Muscle of leg (tissue), 16 donors: ENCODE results near the gene RIPPLY3. TPM values are rescaled to one million over a fixed set of nuclear protein-coding genes. Genes with fewer than 3 reads are reported as not detected.

Experiments
- DNase-seq: peaks from one replicate; pipeline ENCODE4 v3.0.0; 2013
- H3K27ac ChIP-seq: one replicate; pipeline ENCODE4 v1.5.1; 2013; ENCODE audit warnings: mild to moderate bottlenecking, low read length, control low read depth
- H3K27me3 ChIP-seq: one replicate; pipeline ENCODE4 v1.6.1; 2013; ENCODE audit warnings: low read length; ENCODE audit not compliant: control insufficient read depth, insufficient read depth
- H3K36me3 ChIP-seq: one replicate; pipeline ENCODE4 v1.6.1; 2013; ENCODE audit warnings: low read length; ENCODE audit not compliant: control insufficient read depth, insufficient read depth
- H3K4me1 ChIP-seq: one replicate; pipeline ENCODE4 v1.6.1; 2013; ENCODE audit warnings: low read length; ENCODE audit not compliant: control insufficient read depth, insufficient read depth
- H3K4me3 ChIP-seq: one replicate; pipeline ENCODE4 v1.5.1; 2013; ENCODE audit warnings: low read length, control low read depth
- H3K9me3 ChIP-seq: replicated peaks from 2 replicates; pipeline ENCODE4 v1.6.1; 2013; ENCODE audit warnings: low read depth, low read length; ENCODE audit not compliant: control insufficient read depth
- WGBS: methylation state at CpG from one replicate; pipeline ENCODE4 v1.1.5; 2013; ENCODE audit warnings: missing lambda C conversion rate; ENCODE audit not compliant: insufficient coverage; 5-methylcytosine and 5-hydroxymethylcytosine counted together
- long read RNA-seq, 11 donors: transcript quantifications; one replicate each; lab custom pipeline, GENCODE V29; 2026
- polyA plus RNA-seq, 8 donors: library from polyadenylated mRNA; unstranded; fragments of 120-200 nt; gene quantifications; one replicate each; pipeline versions ENCODE4 v1.2.1 to v1.2.3, GENCODE V29; 2013; ENCODE audit warnings: inconsistent platforms in 1 of 8, low replicate concordance in 1 of 8; ENCODE audit not compliant: insufficient read length in 8 of 8, insufficient read depth in 1 of 8
- total RNA-seq: library from RNA; stranded (reverse); fragments of 120-200 nt; gene quantifications from one replicate; pipeline ENCODE4 v1.2.4, GENCODE V29; 2013

Gene RIPPLY3
- total RNA-seq (0.09 TPM), polyA plus RNA-seq (under 1 TPM; 0.09 to 0.50 (median 0.18) TPM)
- long read RNA-seq, donor 1 = 0 reads
- long read RNA-seq, donor 2 = 0 reads
- long read RNA-seq, donor 3 = 0 reads
- long read RNA-seq, donor 4 = 0 reads
- long read RNA-seq, donor 5 = 0 reads
- long read RNA-seq, donor 6 = 0 reads
- long read RNA-seq, donor 7 = 0 reads
- long read RNA-seq, donor 8 = 0 reads
- long read RNA-seq, donor 9 = 0 reads
- long read RNA-seq, donor 10 = 0 reads
- long read RNA-seq, donor 11 = 0 reads

- peak within 1 kb of the TSS; percentile 32 for H3K4me3 ChIP-seq
- DNase-seq = peak; percentile 34
- WGBS = 2% methylated on average over 85 of the region's 87 CpGs
- H3K27ac ChIP-seq = no peak within 1 kb of the TSS
- H3K27me3 ChIP-seq = peaks cover 49% of the 10 kb centered on the region
- H3K36me3 ChIP-seq = no peaks in the 10 kb centered on the region
- no peaks in the 10 kb centered on the region for H3K9me3 ChIP-seq
- H3K4me1 ChIP-seq = peaks cover 13% of the 10 kb centered on the region
Observed at GRCh38 chr21:37006486-37007291, at the start of gene RIPPLY3. RIPPLY3 (plus strand) TSS chr21:37006702; CDS start chr21:37006773, 71 bp downstream.

GRCh38 chr21:36959020-36959835 lies 47.3 kb upstream of the RIPPLY3 start:
- 92% methylated on average over 15 of the region's 17 CpGs for WGBS
- Histone ChIP-seq H3K27ac (no peak overlapping the region), H3K27me3 (no peaks in the 10 kb centered on the region)

GRCh38 chr21:36960676-36961284 lies 45.7 kb upstream of the RIPPLY3 start:
- Histone ChIP-seq H3K27me3 (no peaks in the 10 kb centered on the region), H3K4me3 (no peak overlapping the region), H3K9me3 (no peaks in the 10 kb centered on the region), H3K27ac (no peak overlapping the region), H3K36me3 (peaks cover 16% of the 10 kb centered on the region), H3K4me1 (peaks cover 4% of the 10 kb centered on the region)
- WGBS = 67% methylated on average over 1 of the region's 8 CpGs
- no peak for DNase-seq

More at GRCh38 chr21:36959020-36959835, 47.3 kb upstream of the RIPPLY3 start:
- Histone ChIP-seq H3K36me3 (peaks cover 16% of the 10 kb centered on the region), H3K4me1 (no peaks in the 10 kb centered on the region), H3K9me3 (no peaks in the 10 kb centered on the region), H3K4me3 (no peak overlapping the region)
- no peak for DNase-seq

GRCh38 chr21:36962098-36962780 lies 44.3 kb upstream of the RIPPLY3 start:
- H3K4me1 ChIP-seq = peaks cover 11% of the 10 kb centered on the region
- peaks cover 16% of the 10 kb centered on the region for H3K36me3 ChIP-seq
- H3K27me3 ChIP-seq = no peaks in the 10 kb centered on the region
- no peak for DNase-seq
- H3K9me3 ChIP-seq = no peaks in the 10 kb centered on the region
- 63% methylated on average over 7 of the region's 11 CpGs for WGBS
- H3K4me3 ChIP-seq = no peak overlapping the region
- H3K27ac ChIP-seq = no peak overlapping the region

GRCh38 chr21:36964398-36964797 lies 42.1 kb upstream of the RIPPLY3 start:
- H3K4me3 ChIP-seq = no peak overlapping the region
- no peak overlapping the region for H3K27ac ChIP-seq
- H3K27me3 ChIP-seq = no peaks in the 10 kb centered on the region
- H3K36me3 ChIP-seq = peaks cover 9% of the 10 kb centered on the region
- 70% methylated on average over 3 of the region's 4 CpGs for WGBS
- H3K9me3 ChIP-seq = no peaks in the 10 kb centered on the region
- peaks cover 18% of the 10 kb centered on the region for H3K4me1 ChIP-seq
- no peak for DNase-seq

- Histone ChIP-seq H3K27me3 (no peaks in the 10 kb centered on the region), H3K36me3 (peaks cover 10% of the 10 kb centered on the region), H3K9me3 (no peaks in the 10 kb centered on the region), H3K4me3 (no peak overlapping the region), H3K4me1 (peaks cover 18% of the 10 kb centered on the region), H3K27ac (peak overlapping the region; percentile 72)
- no peak for DNase-seq
- 76% methylated on average over 6 of the region's 8 CpGs for WGBS
Observed at GRCh38 chr21:36964827-36965719, 41.4 kb upstream of the RIPPLY3 start.

- H3K27ac ChIP-seq = peak overlapping the region; percentile 72
- H3K36me3 ChIP-seq = peaks cover 7% of the 10 kb centered on the region
- H3K27me3 ChIP-seq = no peaks in the 10 kb centered on the region
- DNase-seq = no peak
- H3K9me3 ChIP-seq = no peaks in the 10 kb centered on the region
- H3K4me3 ChIP-seq = peak overlapping the region; percentile 61
- peaks cover 18% of the 10 kb centered on the region for H3K4me1 ChIP-seq
- 60% methylated on average over 1 of the region's 10 CpGs for WGBS
Observed at GRCh38 chr21:36965720-36966065, 40.8 kb upstream of the RIPPLY3 start.

- Histone ChIP-seq H3K36me3 (peaks cover 3% of the 10 kb centered on the region), H3K27me3 (no peaks in the 10 kb centered on the region), H3K4me1 (peaks cover 18% of the 10 kb centered on the region), H3K27ac (peak within 1 kb of the TSS; percentile 92), H3K9me3 (no peaks in the 10 kb centered on the region), H3K4me3 (peak within 1 kb of the TSS; percentile 61)
- under 1% methylated on average over 98 of the region's 101 CpGs for WGBS
- peak; percentile 75 for DNase-seq
Observed at GRCh38 chr21:36966066-36966820, 40.3 kb upstream of the RIPPLY3 start, which contains the start of gene HLCS. HLCS (minus strand) TSS chr21:36966669; CDS start chr21:36966638, 31 bp downstream.
